ENCODE results near the gene YOD1.

GRCh38 chr1:207019161-207019560 lies 31.8 kb downstream of the YOD1 start:
- no peak for TF ChIP-seq POLR2A (IDR thresholded peaks at IDR 0.05)
- TF ChIP-seq CTCF (IDR thresholded peaks at IDR 0.05), result no peak
- TF ChIP-seq EP300 (IDR thresholded peaks at IDR 0.05; ENCODE audit: low read depth), result no peak
- TF ChIP-seq POLR2AphosphoS5 (IDR thresholded peaks at IDR 0.05), result no peak
